Activated naive CD4-positive, alpha-beta T cell treated with anti-CD3 and anti-CD28 coated beads, Interleukin-2, amount 50 U/mL, for 24 hours (primary cell): ENCODE results near the gene COL21A1.

Experiments
- H3K27ac Mint-ChIP-seq: one replicate; pipeline ENCODE4 v1.8.0; 2021; ENCODE audit warnings: mild to moderate bottlenecking, mixed read lengths
- H3K27me3 Mint-ChIP-seq: one replicate; pipeline ENCODE4 v1.8.0; 2021; ENCODE audit warnings: mixed read lengths
- H3K36me3 Mint-ChIP-seq: one replicate; pipeline ENCODE4 v1.8.0; 2021; ENCODE audit warnings: mixed read lengths
- H3K4me1 Mint-ChIP-seq: one replicate; pipeline ENCODE4 v1.8.0; 2021; ENCODE audit warnings: mixed read lengths
- H3K4me3 Mint-ChIP-seq: one replicate; pipeline ENCODE4 v1.8.0; 2021; ENCODE audit warnings: mild to moderate bottlenecking, mixed read lengths
- H3K9me3 Mint-ChIP-seq: one replicate; pipeline ENCODE4 v1.8.0; 2021; ENCODE audit warnings: mixed read lengths

Gene COL21A1

GRCh38 chr6:56169366-56169765 is 78.0 kb downstream of the COL21A1 start:
- Mint-ChIP-seq H3K4me3 (no peak overlapping the region), H3K27ac (no peak overlapping the region), H3K9me3 (peaks cover 28% of the 10 kb centered on the region), H3K36me3 (peaks cover 2% of the 10 kb centered on the region), H3K27me3 (no peaks in the 10 kb centered on the region), H3K4me1 (no peaks in the 10 kb centered on the region)

GRCh38 chr6:56168596-56168995 is 78.8 kb downstream of the COL21A1 start:
- no peaks in the 10 kb centered on the region for H3K27me3 Mint-ChIP-seq
- H3K4me3 Mint-ChIP-seq: no peak overlapping the region
- no peaks in the 10 kb centered on the region for H3K4me1 Mint-ChIP-seq
- no peak overlapping the region for H3K27ac Mint-ChIP-seq
- peaks cover 25% of the 10 kb centered on the region for H3K9me3 Mint-ChIP-seq
- peaks cover 2% of the 10 kb centered on the region for H3K36me3 Mint-ChIP-seq

GRCh38 chr6:56162081-56162480 is 85.3 kb downstream of the COL21A1 start:
- Mint-ChIP-seq H3K36me3 (no peaks in the 10 kb centered on the region), H3K27me3 (no peaks in the 10 kb centered on the region), H3K4me3 (no peak overlapping the region), H3K9me3 (peaks cover 4% of the 10 kb centered on the region), H3K4me1 (no peaks in the 10 kb centered on the region), H3K27ac (no peak overlapping the region)

DNA sequence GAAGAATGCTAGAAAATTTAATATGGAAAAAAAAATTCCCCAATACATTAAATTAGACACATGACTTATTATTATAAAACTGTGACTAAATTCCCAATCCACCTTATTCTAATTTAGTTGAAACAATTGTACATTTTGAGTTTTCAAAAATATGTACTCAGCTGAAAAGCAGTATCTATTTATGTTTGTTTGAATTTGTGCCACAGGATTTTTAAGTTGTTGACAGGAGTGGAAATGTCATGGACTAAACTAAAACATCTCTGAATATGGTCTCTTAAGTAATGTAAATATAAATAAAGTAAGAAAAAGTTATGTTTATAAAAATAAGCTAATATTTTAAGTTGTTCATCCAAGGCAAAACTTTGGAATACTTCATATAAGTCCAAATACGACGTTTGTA is 86.9 kb downstream of the COL21A1 start:
- Mint-ChIP-seq H3K4me1 (no peaks in the 10 kb centered on the region), H3K27me3 (no peaks in the 10 kb centered on the region), H3K4me3 (no peak overlapping the region), H3K36me3 (no peaks in the 10 kb centered on the region), H3K9me3 (peaks cover 4% of the 10 kb centered on the region), H3K27ac (no peak overlapping the region)

- H3K27me3 Mint-ChIP-seq: no peaks in the 10 kb centered on the region
- H3K4me1 Mint-ChIP-seq: no peaks in the 10 kb centered on the region
- no peak overlapping the region for H3K27ac Mint-ChIP-seq
- H3K4me3 Mint-ChIP-seq: no peak overlapping the region
- H3K9me3 Mint-ChIP-seq: peaks cover 5% of the 10 kb centered on the region
- no peaks in the 10 kb centered on the region for H3K36me3 Mint-ChIP-seq
Measured at GRCh38 chr6:56158571-56158970, 88.8 kb downstream of the COL21A1 start.

GRCh38 chr6:56156643-56157042 is 90.7 kb downstream of the COL21A1 start:
- H3K4me3 Mint-ChIP-seq: no peak overlapping the region
- no peaks in the 10 kb centered on the region for H3K4me1 Mint-ChIP-seq
- H3K36me3 Mint-ChIP-seq: no peaks in the 10 kb centered on the region
- H3K27ac Mint-ChIP-seq: no peak overlapping the region
- H3K9me3 Mint-ChIP-seq: peaks cover 6% of the 10 kb centered on the region
- H3K27me3 Mint-ChIP-seq: no peaks in the 10 kb centered on the region

GRCh38 chr6:56155634-56156141 is 91.7 kb downstream of the COL21A1 start:
- peaks cover 6% of the 10 kb centered on the region for H3K9me3 Mint-ChIP-seq
- H3K27me3 Mint-ChIP-seq: no peaks in the 10 kb centered on the region
- no peak overlapping the region for H3K4me3 Mint-ChIP-seq
- no peak overlapping the region for H3K27ac Mint-ChIP-seq
- no peaks in the 10 kb centered on the region for H3K4me1 Mint-ChIP-seq
- H3K36me3 Mint-ChIP-seq: no peaks in the 10 kb centered on the region

GRCh38 chr6:56154076-56154475 is 93.3 kb downstream of the COL21A1 start:
- H3K27ac Mint-ChIP-seq: no peak overlapping the region
- H3K36me3 Mint-ChIP-seq: no peaks in the 10 kb centered on the region
- no peaks in the 10 kb centered on the region for H3K4me1 Mint-ChIP-seq
- no peak overlapping the region for H3K4me3 Mint-ChIP-seq
- peaks cover 11% of the 10 kb centered on the region for H3K9me3 Mint-ChIP-seq
- no peaks in the 10 kb centered on the region for H3K27me3 Mint-ChIP-seq

- Mint-ChIP-seq H3K4me3 (no peak overlapping the region), H3K27ac (no peak overlapping the region), H3K27me3 (no peaks in the 10 kb centered on the region), H3K4me1 (no peaks in the 10 kb centered on the region), H3K36me3 (no peaks in the 10 kb centered on the region), H3K9me3 (peaks cover 11% of the 10 kb centered on the region)
Measured at GRCh38 chr6:56152611-56153010, 94.8 kb downstream of the COL21A1 start.

- Mint-ChIP-seq H3K4me1 (no peaks in the 10 kb centered on the region), H3K36me3 (no peaks in the 10 kb centered on the region), H3K27me3 (no peaks in the 10 kb centered on the region), H3K27ac (no peak overlapping the region), H3K9me3 (peaks cover 11% of the 10 kb centered on the region), H3K4me3 (no peak overlapping the region)
Measured at GRCh38 chr6:56151609-56152224, 95.7 kb downstream of the COL21A1 start.

DNA sequence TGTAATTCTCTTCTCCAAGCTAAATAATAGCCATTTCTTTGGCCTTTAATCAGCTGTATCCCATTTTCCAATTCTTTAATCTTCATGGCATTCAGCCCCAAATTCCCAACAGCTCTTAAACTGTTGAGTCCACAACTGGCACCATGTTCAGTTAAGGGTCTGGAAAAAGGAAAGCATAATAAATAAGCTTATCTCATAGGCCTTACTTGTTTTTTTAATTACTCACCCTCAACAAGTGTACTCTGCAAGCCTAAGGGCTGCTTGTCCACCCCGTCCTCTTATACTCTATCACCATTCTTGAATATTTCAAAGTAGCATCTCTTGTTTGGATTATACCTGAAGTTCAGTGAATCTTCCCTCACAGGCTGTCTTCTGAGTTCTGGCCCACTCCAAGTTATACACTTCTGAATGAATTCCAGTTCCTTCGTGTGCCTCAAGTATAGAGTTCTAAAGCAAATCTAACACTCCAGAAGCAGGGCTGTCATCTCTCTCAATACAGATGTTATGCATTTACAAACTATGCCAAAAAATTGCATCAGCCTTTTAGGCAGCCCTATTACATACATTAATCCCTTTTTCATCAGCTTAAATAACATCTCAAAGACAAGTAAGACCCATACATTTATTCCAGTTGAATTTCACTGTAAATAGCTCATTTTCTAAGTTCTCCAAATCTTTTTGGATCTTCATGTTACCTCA is 98.7 kb downstream of the COL21A1 start:
- H3K36me3 Mint-ChIP-seq: no peaks in the 10 kb centered on the region
- H3K27me3 Mint-ChIP-seq: no peaks in the 10 kb centered on the region
- H3K4me3 Mint-ChIP-seq: no peak overlapping the region
- peaks cover 18% of the 10 kb centered on the region for H3K9me3 Mint-ChIP-seq
- H3K27ac Mint-ChIP-seq: no peak overlapping the region
- no peaks in the 10 kb centered on the region for H3K4me1 Mint-ChIP-seq

- H3K4me1 Mint-ChIP-seq: no peaks in the 10 kb centered on the region
Measured at GRCh38 chr6:56147766-56148165, 99.6 kb downstream of the COL21A1 start.

DNA sequence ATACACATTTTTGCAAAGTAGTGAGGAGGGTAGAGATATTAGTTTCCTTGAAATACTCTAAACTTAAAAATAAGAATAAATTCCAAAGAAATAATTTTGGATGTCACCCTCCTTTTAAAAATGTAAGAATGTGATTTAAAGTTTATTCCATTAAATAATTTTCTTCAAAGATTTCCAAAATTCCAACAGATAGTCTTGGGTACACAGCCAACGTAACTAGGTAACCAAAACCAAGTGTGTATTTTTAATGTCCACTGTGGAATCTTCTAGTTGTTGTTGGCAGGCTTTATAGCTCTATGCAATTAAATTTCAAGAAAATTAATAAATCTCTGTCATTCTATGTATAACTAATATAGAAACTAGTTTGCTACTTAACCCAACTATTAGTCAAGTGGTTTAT is 101.3 kb downstream of the COL21A1 start:
- Mint-ChIP-seq H3K27me3 (no peaks in the 10 kb centered on the region), H3K36me3 (no peaks in the 10 kb centered on the region), H3K4me3 (no peak overlapping the region), H3K27ac (no peak overlapping the region), H3K4me1 (no peaks in the 10 kb centered on the region), H3K9me3 (peaks cover 18% of the 10 kb centered on the region)

More at GRCh38 chr6:56147766-56148165, 99.6 kb downstream of the COL21A1 start:
- Mint-ChIP-seq H3K9me3 (peaks cover 18% of the 10 kb centered on the region), H3K4me3 (no peak overlapping the region), H3K36me3 (no peaks in the 10 kb centered on the region), H3K27ac (no peak overlapping the region), H3K27me3 (no peaks in the 10 kb centered on the region)

GRCh38 chr6:56145616-56146015 is 101.8 kb downstream of the COL21A1 start:
- Mint-ChIP-seq H3K4me3 (no peak overlapping the region), H3K27ac (no peak overlapping the region), H3K36me3 (no peaks in the 10 kb centered on the region), H3K9me3 (peaks cover 18% of the 10 kb centered on the region), H3K4me1 (no peaks in the 10 kb centered on the region), H3K27me3 (no peaks in the 10 kb centered on the region)

DNA sequence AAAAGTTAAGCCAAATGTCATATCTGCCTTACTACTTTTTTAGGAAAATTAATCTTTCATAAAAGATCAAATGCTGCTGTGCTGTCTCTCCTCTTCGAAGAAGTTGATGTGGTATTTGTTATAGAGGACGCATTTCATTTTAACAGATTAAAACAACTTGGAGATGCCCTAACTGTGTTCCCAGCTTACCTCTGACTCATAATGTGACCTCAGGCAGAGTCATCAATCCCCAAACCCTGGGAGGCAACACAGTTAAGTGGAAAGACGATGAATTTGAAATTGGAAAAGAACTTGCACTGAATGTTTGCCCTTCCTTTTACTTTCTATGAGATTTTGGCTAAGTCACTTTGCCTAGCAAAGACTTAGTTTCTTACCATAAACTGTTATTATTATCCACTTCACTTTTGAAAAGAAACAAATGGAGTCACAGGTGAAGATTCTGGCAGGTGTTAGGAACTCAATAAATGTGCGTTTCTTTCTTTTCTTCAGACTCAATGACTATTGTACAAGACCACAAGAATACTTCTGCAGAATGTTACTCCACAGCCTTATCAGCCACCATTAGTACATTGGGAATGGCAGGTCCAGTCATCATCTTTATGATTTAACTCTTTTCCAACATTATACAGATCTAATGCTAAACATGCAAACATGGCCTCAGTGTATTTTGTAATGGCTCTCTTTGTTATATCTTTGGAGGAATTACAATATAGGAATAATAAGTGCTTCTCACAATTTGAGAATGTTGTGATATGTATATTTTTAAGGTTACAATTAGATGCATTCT is 102.6 kb downstream of the COL21A1 start:
- Mint-ChIP-seq H3K36me3 (no peaks in the 10 kb centered on the region), H3K4me1 (no peaks in the 10 kb centered on the region), H3K27me3 (no peaks in the 10 kb centered on the region), H3K4me3 (no peak overlapping the region), H3K9me3 (peaks cover 15% of the 10 kb centered on the region), H3K27ac (no peak overlapping the region)

- Mint-ChIP-seq H3K36me3 (no peaks in the 10 kb centered on the region), H3K27me3 (no peaks in the 10 kb centered on the region), H3K9me3 (peaks cover 14% of the 10 kb centered on the region), H3K27ac (no peak overlapping the region), H3K4me3 (no peak overlapping the region), H3K4me1 (no peaks in the 10 kb centered on the region)
Measured at GRCh38 chr6:56143796-56144195, 103.6 kb downstream of the COL21A1 start.
